Mesendoderm (in vitro differentiated cells): ENCODE results near the gene DYRK1A.
A peak's percentile ranks its signal among the peaks of the same experiment; 100 is the strongest.

Experiments
- DNase-seq: peaks from one replicate; pipeline ENCODE4 v3.0.0; 2013
- H2AK5ac ChIP-seq: 2 replicates; pipeline ENCODE4 v1.6.1; 2013; ENCODE audit warnings: low read length, inconsistent platforms
- H2BK120ac ChIP-seq: 2 replicates; pipeline ENCODE4 v1.6.1; 2013; ENCODE audit warnings: low read depth, mild to moderate bottlenecking, low read length, moderate library complexity, mixed read lengths
- H2BK15ac ChIP-seq: replicated peaks from 2 replicates; pipeline ENCODE4 v1.6.1; 2013; ENCODE audit warnings: low read depth, mild to moderate bottlenecking, moderate library complexity
- H2BK5ac ChIP-seq: 2 replicates; pipeline ENCODE4 v1.6.1; 2013; ENCODE audit warnings: low read length, inconsistent platforms
- H3K18ac ChIP-seq: 2 replicates; pipeline ENCODE4 v1.6.1; 2013; ENCODE audit warnings: mild to moderate bottlenecking, low read length, mixed read lengths
- H3K23ac ChIP-seq: one replicate; pipeline ENCODE4 v1.6.1; 2013; ENCODE audit warnings: low read length
- H3K27ac ChIP-seq: 2 replicates; pipeline ENCODE4 v1.5.1; 2013; ENCODE audit warnings: low read depth, mild to moderate bottlenecking, inconsistent platforms, low read length, moderate library complexity
- H3K27me3 ChIP-seq: 2 replicates; pipeline ENCODE4 v1.6.1; 2013; ENCODE audit warnings: low read length, control low read depth, mild to moderate bottlenecking, inconsistent platforms; ENCODE audit not compliant: insufficient read depth, poor library complexity
- H3K36me3 ChIP-seq: 2 replicates; pipeline ENCODE4 v1.6.1; 2013; ENCODE audit warnings: low read length, inconsistent platforms; ENCODE audit not compliant: control insufficient read depth, insufficient read depth
- H3K4ac ChIP-seq: one replicate; pipeline ENCODE4 v1.6.1; 2013; ENCODE audit warnings: low read depth, mild to moderate bottlenecking, low read length, moderate library complexity
- H3K4me1 ChIP-seq: 2 replicates; pipeline ENCODE4 v1.6.1; 2013; ENCODE audit warnings: low read depth, low read length, inconsistent platforms; ENCODE audit not compliant: control insufficient read depth
- H3K4me2 ChIP-seq: 2 replicates; pipeline ENCODE4 v1.6.1; 2013; ENCODE audit warnings: low read length
- H3K4me3 ChIP-seq: 2 replicates; pipeline ENCODE4 v1.5.1; 2013; ENCODE audit warnings: mild to moderate bottlenecking, low read length
- H3K56ac ChIP-seq: one replicate; pipeline ENCODE4 v1.6.1; 2013; ENCODE audit warnings: low read length
- H3K79me1 ChIP-seq: 2 replicates; pipeline ENCODE4 v1.6.1; 2013; ENCODE audit warnings: low read length, inconsistent platforms
- H3K79me2 ChIP-seq: 2 replicates; pipeline ENCODE4 v1.6.1; 2013; ENCODE audit warnings: mild to moderate bottlenecking, low read length; ENCODE audit not compliant: control insufficient read depth, insufficient read depth
- H3K9ac ChIP-seq: 2 replicates; pipeline ENCODE4 v1.6.1; 2013; ENCODE audit warnings: low read length, inconsistent platforms
- H4K5ac ChIP-seq: one replicate; pipeline ENCODE4 v1.6.1; 2013; ENCODE audit warnings: low read length
- H4K8ac ChIP-seq: one replicate; pipeline ENCODE4 v1.6.1; 2013; ENCODE audit warnings: low read depth, mild to moderate bottlenecking, control low read depth, low read length, moderate library complexity
- WGBS: extraction: QIAGEN DNeasy Blood & Tissue Kit; methylation state at CpG from one replicate; pipeline ENCODE4 v1.1.7; 2013; ENCODE audit warnings: low lambda C conversion rate, missing lambda C conversion rate; ENCODE audit not compliant: insufficient coverage; ENCODE audit errors: extremely low coverage; 5-methylcytosine and 5-hydroxymethylcytosine counted together

DYRK1A gene

GRCh38 chr21:37454869-37455503 is 88.4 kb downstream of the DYRK1A start:
- Histone ChIP-seq H2BK15ac (no peak overlapping the region), H2AK5ac (no peak overlapping the region), H3K4me3 (no peak overlapping the region), H3K36me3 (no peaks in the 10 kb centered on the region), H3K9ac (no peak overlapping the region), H3K18ac (peak overlapping the region; percentile 77), H2BK5ac (no peak overlapping the region), H3K27me3 (no peaks in the 10 kb centered on the region), H3K4me1 (peaks cover 28% of the 10 kb centered on the region), H2BK120ac (no peak overlapping the region), H3K79me2 (peaks cover 72% of the 10 kb centered on the region), H4K8ac (no peak overlapping the region), H3K23ac (no peak overlapping the region), H3K56ac (peak overlapping the region; percentile 9), H4K5ac (no peak overlapping the region), H3K79me1 (peaks cover 38% of the 10 kb centered on the region), H3K4ac (no peak overlapping the region), H3K4me2 (no peak overlapping the region), H3K27ac (no peak overlapping the region)
- DNase-seq: no peak
- no CpG with 5 or more reads among the region's 2 CpGs for whole genome bisulfite sequencing

- DNase-seq: peak; percentile 61
- no peak overlapping the region for H2BK15ac ChIP-seq
- H3K36me3 ChIP-seq: no peaks in the 10 kb centered on the region
- peaks cover 37% of the 10 kb centered on the region for H3K79me1 ChIP-seq
- peaks cover 70% of the 10 kb centered on the region for H3K79me2 ChIP-seq
- no CpG with 5 or more reads among the region's 7 CpGs for WGBS
- H2BK120ac ChIP-seq: no peak overlapping the region
- H3K23ac ChIP-seq: no peak overlapping the region
- H3K4me1 ChIP-seq: peaks cover 26% of the 10 kb centered on the region
- no peak overlapping the region for H3K9ac ChIP-seq
- no peak overlapping the region for H3K4me2 ChIP-seq
- H3K56ac ChIP-seq: no peak overlapping the region
- no peak overlapping the region for H3K18ac ChIP-seq
- no peak overlapping the region for H3K4me3 ChIP-seq
- H4K8ac ChIP-seq: no peak overlapping the region
- H3K27ac ChIP-seq: no peak overlapping the region
- H4K5ac ChIP-seq: no peak overlapping the region
- no peak overlapping the region for H2BK5ac ChIP-seq
- no peak overlapping the region for H3K4ac ChIP-seq
- no peaks in the 10 kb centered on the region for H3K27me3 ChIP-seq
- no peak overlapping the region for H2AK5ac ChIP-seq
Observed at GRCh38 chr21:37455504-37455911, 88.9 kb downstream of the DYRK1A start.

- no peak overlapping the region for H3K4me3 ChIP-seq
- no peak overlapping the region for H4K8ac ChIP-seq
Observed at GRCh38 chr21:37458669-37459276, 92.2 kb downstream of the DYRK1A start.

GRCh38 chr21:37459575-37459974 is 93.0 kb downstream of the DYRK1A start:
- H2AK5ac ChIP-seq: no peak overlapping the region
- H3K18ac ChIP-seq: no peak overlapping the region
- H3K4me1 ChIP-seq: peaks cover 14% of the 10 kb centered on the region
- no peak overlapping the region for H3K9ac ChIP-seq
- H3K56ac ChIP-seq: no peak overlapping the region
- H3K4me3 ChIP-seq: no peak overlapping the region
- no peak overlapping the region for H2BK5ac ChIP-seq
- H3K79me2 ChIP-seq: peaks cover 66% of the 10 kb centered on the region
- no peak overlapping the region for H3K23ac ChIP-seq
- H3K36me3 ChIP-seq: no peaks in the 10 kb centered on the region
- H2BK120ac ChIP-seq: no peak overlapping the region
- no peak overlapping the region for H4K5ac ChIP-seq
- no peak overlapping the region for H3K4ac ChIP-seq
- H3K27me3 ChIP-seq: no peaks in the 10 kb centered on the region
- no peak overlapping the region for H3K4me2 ChIP-seq
- DNase-seq: no peak
- no CpG with 5 or more reads among the region's 4 CpGs for WGBS
- no peak overlapping the region for H4K8ac ChIP-seq
- peaks cover 35% of the 10 kb centered on the region for H3K79me1 ChIP-seq
- H2BK15ac ChIP-seq: no peak overlapping the region
- H3K27ac ChIP-seq: no peak overlapping the region

More at GRCh38 chr21:37458669-37459276, 92.2 kb downstream of the DYRK1A start:
- no peak overlapping the region for H3K56ac ChIP-seq
- peaks cover 69% of the 10 kb centered on the region for H3K79me2 ChIP-seq
- H2BK5ac ChIP-seq: no peak overlapping the region
- DNase-seq: peak; percentile 48
- no peak overlapping the region for H3K18ac ChIP-seq
- H2BK120ac ChIP-seq: no peak overlapping the region
- no peaks in the 10 kb centered on the region for H3K27me3 ChIP-seq
- H3K79me1 ChIP-seq: peaks cover 37% of the 10 kb centered on the region
- no peak overlapping the region for H3K27ac ChIP-seq
- no peak overlapping the region for H3K9ac ChIP-seq
- peak overlapping the region; percentile 29 for H3K23ac ChIP-seq
- H3K4ac ChIP-seq: no peak overlapping the region
- WGBS: no CpG with 5 or more reads among the region's 7 CpGs
- H2AK5ac ChIP-seq: no peak overlapping the region
- no peak overlapping the region for H3K4me2 ChIP-seq
- peaks cover 14% of the 10 kb centered on the region for H3K4me1 ChIP-seq
- no peaks in the 10 kb centered on the region for H3K36me3 ChIP-seq
- no peak overlapping the region for H2BK15ac ChIP-seq
- H4K5ac ChIP-seq: no peak overlapping the region

- Histone ChIP-seq H3K79me1 (peaks cover 35% of the 10 kb centered on the region), H3K9ac (peak overlapping the region; percentile 9), H2BK15ac (no peak overlapping the region), H2AK5ac (no peak overlapping the region), H2BK120ac (no peak overlapping the region), H3K4me3 (no peak overlapping the region), H3K27ac (no peak overlapping the region), H3K4ac (no peak overlapping the region), H2BK5ac (no peak overlapping the region), H4K8ac (no peak overlapping the region), H3K18ac (no peak overlapping the region), H4K5ac (no peak overlapping the region), H3K36me3 (no peaks in the 10 kb centered on the region), H3K27me3 (no peaks in the 10 kb centered on the region), H3K4me1 (peaks cover 14% of the 10 kb centered on the region), H3K23ac (no peak overlapping the region), H3K4me2 (no peak overlapping the region), H3K56ac (peak overlapping the region; percentile 17), H3K79me2 (peaks cover 65% of the 10 kb centered on the region)
- peak; percentile 85 for DNase-seq
- WGBS: no CpG with 5 or more reads among the region's 7 CpGs
Observed at GRCh38 chr21:37460196-37460595, 93.6 kb downstream of the DYRK1A start.
